ENCODE data around the gene AIG1. TPM values are rescaled to one million over a fixed set of nuclear protein-coding genes. Genes with fewer than 3 reads are reported as not detected.

Gene AIG1
- polyA plus RNA-seq, 1 donor from 2014 or later, result 23.2 TPM

DNA sequence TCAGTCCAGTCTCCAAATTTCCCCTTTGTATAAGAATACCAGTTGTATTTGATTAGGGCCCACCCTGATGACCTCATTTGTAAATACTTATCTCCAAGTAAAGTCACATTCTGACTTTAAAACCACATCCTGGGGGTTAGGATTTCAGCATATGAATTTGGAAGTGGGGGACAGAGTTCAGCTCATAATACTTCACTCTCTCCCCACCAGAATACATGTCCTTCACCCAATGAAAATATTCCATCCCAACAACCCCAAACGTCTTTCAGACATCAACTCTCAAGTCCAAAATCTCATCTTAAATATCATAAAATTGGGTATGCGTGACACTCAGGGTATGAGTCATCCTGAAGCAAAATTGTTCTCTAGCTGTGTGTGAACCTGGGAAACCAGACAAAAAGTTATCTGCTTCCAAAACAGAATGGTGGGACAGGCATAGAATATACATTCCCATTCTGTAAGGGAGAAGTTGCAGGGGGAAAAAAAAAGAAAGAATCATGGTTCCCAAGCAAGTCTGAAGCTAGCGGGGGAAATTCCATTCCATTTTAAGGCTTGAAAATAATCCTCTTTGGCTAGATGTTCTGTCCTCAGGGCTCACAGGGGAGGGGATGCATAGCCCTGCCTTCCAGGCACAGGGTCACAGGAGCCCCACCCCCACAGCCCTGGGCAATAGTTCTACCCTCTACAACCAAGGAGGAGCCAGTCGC lies 275.9 kb downstream of the AIG1 start:
- no peak overlapping the region for H3K4me3 ChIP-seq (ENCODE audit: low read length)
- H3K9me2 ChIP-seq (ENCODE audit: insufficient read depth, low read length), result no peaks in the 10 kb centered on the region
- TF ChIP-seq, protein P1, sequence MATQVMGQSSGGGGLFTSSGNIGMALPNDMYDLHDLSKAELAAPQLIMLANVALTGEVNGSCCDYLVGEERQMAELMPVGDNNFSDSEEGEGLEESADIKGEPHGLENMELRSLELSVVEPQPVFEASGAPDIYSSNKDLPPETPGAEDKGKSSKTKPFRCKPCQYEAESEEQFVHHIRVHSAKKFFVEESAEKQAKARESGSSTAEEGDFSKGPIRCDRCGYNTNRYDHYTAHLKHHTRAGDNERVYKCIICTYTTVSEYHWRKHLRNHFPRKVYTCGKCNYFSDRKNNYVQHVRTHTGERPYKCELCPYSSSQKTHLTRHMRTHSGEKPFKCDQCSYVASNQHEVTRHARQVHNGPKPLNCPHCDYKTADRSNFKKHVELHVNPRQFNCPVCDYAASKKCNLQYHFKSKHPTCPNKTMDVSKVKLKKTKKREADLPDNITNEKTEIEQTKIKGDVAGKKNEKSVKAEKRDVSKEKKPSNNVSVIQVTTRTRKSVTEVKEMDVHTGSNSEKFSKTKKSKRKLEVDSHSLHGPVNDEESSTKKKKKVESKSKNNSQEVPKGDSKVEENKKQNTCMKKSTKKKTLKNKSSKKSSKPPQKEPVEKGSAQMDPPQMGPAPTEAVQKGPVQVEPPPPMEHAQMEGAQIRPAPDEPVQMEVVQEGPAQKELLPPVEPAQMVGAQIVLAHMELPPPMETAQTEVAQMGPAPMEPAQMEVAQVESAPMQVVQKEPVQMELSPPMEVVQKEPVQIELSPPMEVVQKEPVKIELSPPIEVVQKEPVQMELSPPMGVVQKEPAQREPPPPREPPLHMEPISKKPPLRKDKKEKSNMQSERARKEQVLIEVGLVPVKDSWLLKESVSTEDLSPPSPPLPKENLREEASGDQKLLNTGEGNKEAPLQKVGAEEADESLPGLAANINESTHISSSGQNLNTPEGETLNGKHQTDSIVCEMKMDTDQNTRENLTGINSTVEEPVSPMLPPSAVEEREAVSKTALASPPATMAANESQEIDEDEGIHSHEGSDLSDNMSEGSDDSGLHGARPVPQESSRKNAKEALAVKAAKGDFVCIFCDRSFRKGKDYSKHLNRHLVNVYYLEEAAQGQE (IDR thresholded peaks at IDR 0.05; ENCODE audit: borderline replicate concordance), result no peak
- no peaks in the 10 kb centered on the region for H3K36me3 ChIP-seq (ENCODE audit: insufficient read depth, low read length)
- H3K9ac ChIP-seq (ENCODE audit: low read length), result no peak overlapping the region
- no peaks in the 10 kb centered on the region for H3K79me2 ChIP-seq (replicated peaks; ENCODE audit: insufficient read depth, low read length)
- H3K27me3 ChIP-seq (ENCODE audit: insufficient read depth, low read depth, low read length), result no peaks in the 10 kb centered on the region
- no peak overlapping the region for H3K27ac ChIP-seq (ENCODE audit: low read length)
- no peak overlapping the region for H3K4me2 ChIP-seq (ENCODE audit: low read length)
- H3F3A ChIP-seq (ENCODE audit: insufficient read depth, low read length, poor library complexity, severe bottlenecking), result no peaks in the 10 kb centered on the region
- no peak overlapping the region for H2AFZ ChIP-seq (ENCODE audit: low read depth, low read length)
- H4K20me1 ChIP-seq (ENCODE audit: insufficient read depth), result no peaks in the 10 kb centered on the region
- H3K9me3 ChIP-seq (ENCODE audit: low read length), result no peaks in the 10 kb centered on the region

- no peaks in the 10 kb centered on the region for H3K27me3 ChIP-seq (ENCODE audit: insufficient read depth, low read depth, low read length)
- H3F3A ChIP-seq (ENCODE audit: insufficient read depth, low read length, poor library complexity, severe bottlenecking), result no peaks in the 10 kb centered on the region
- H3K9ac ChIP-seq (ENCODE audit: low read length), result no peak overlapping the region
- H3K4me3 ChIP-seq (ENCODE audit: low read length), result no peak overlapping the region
- TF ChIP-seq POLR2AphosphoS5 (IDR thresholded peaks at IDR 0.05), result no peak
- TF ChIP-seq MXI1 (conservative IDR thresholded peaks at IDR 0.05; ENCODE audit: poor library complexity, severe bottlenecking), result no peak
- TF ChIP-seq TAF1 (IDR thresholded peaks at IDR 0.05; ENCODE audit: low read depth), result no peak
- no peak for TF ChIP-seq RAD21 (conservative IDR thresholded peaks at IDR 0.05)
- TF ChIP-seq CTCF (IDR thresholded peaks at IDR 0.05; ENCODE audit: poor library complexity, severe bottlenecking), result no peak
- TF ChIP-seq EZH2 (IDR thresholded peaks at IDR 0.05; ENCODE audit: borderline replicate concordance, insufficient read depth, low read length, poor library complexity, severe bottlenecking), result no peak
- TF ChIP-seq, protein P1 (IDR thresholded peaks at IDR 0.05; ENCODE audit: borderline replicate concordance), result no peak
- TF ChIP-seq SMC3 (conservative IDR thresholded peaks at IDR 0.05; ENCODE audit: poor library complexity), result no peak
- TF ChIP-seq EP300 (conservative IDR thresholded peaks at IDR 0.05; ENCODE audit: poor library complexity, severe bottlenecking), result no peak
- H2AFZ ChIP-seq (ENCODE audit: low read depth, low read length), result no peak overlapping the region
- no peaks in the 10 kb centered on the region for H4K20me1 ChIP-seq (ENCODE audit: insufficient read depth)
- H3K27ac ChIP-seq (ENCODE audit: low read length), result no peak overlapping the region
- no peak overlapping the region for H3K4me2 ChIP-seq (ENCODE audit: low read length)
- no peaks in the 10 kb centered on the region for H3K9me3 ChIP-seq (ENCODE audit: low read length)
- no peaks in the 10 kb centered on the region for H3K36me3 ChIP-seq (ENCODE audit: insufficient read depth, low read length)
- H3K79me2 ChIP-seq (replicated peaks; ENCODE audit: insufficient read depth, low read length), result no peaks in the 10 kb centered on the region
- H3K9me2 ChIP-seq (ENCODE audit: insufficient read depth, low read length), result no peaks in the 10 kb centered on the region
Observed at GRCh38 chr6:143337201-143337949, 276.7 kb downstream of the AIG1 start.
